ENCODE measurements around the gene SLC5A10. TPM values are rescaled to one million over a fixed set of nuclear protein-coding genes. Genes with fewer than 3 reads are reported as not detected.

The SLC5A10 gene
- total and polyA plus RNA-seq, 2 experiments from 2014 or later: 0.10 TPM; not detected in 1

- peaks cover 15% of the 10 kb centered on the region; the same call in 2 of the 3 replicates for H3K9me3 Mint-ChIP-seq
- H3K36me3 ChIP-seq (ENCODE audit: insufficient read depth): peaks cover 6% of the 10 kb centered on the region; the same call in 1 of the 2 replicates
- peaks cover 20% of the 10 kb centered on the region for H3K4me1 Mint-ChIP-seq
- no peaks in the 10 kb centered on the region for H3K9me2 ChIP-seq (ENCODE audit: insufficient read depth)
- no peak for TF ChIP-seq POLR2AphosphoS5 (IDR thresholded peaks at IDR 0.05; ENCODE audit: low read depth)
- no peak for TF ChIP-seq JUNB (IDR thresholded peaks at IDR 0.05; ENCODE audit: unreplicated experiment)
- no peak for TF ChIP-seq EZH2phosphoT487 (IDR thresholded peaks at IDR 0.05; ENCODE audit: unreplicated experiment)
- TF ChIP-seq ZNF462 (CRISPR knock-in tag; IDR thresholded peaks at IDR 0.05): no peak
- no peak for TF ChIP-seq CTCF (conservative IDR thresholded peaks at IDR 0.05; ENCODE audit: low read depth in 2 of 2)
- TF ChIP-seq ZNF114 (CRISPR knock-in tag; IDR thresholded peaks at IDR 0.05): no peak
- no peak for TF ChIP-seq STAT1 (IDR thresholded peaks at IDR 0.05; ENCODE audit: unreplicated experiment)
- no peak for TF ChIP-seq EZH2 (IDR thresholded peaks at IDR 0.05; ENCODE audit: low read depth, unreplicated experiment)
- no peak for TF ChIP-seq REST (IDR thresholded peaks at IDR 0.05; ENCODE audit: unreplicated experiment)
- no peak for TF ChIP-seq NANOG (IDR thresholded peaks at IDR 0.05; ENCODE audit: borderline replicate concordance)
- TF ChIP-seq ZNF331 (CRISPR knock-in tag; IDR thresholded peaks at IDR 0.05; ENCODE audit: low read depth): no peak
- TF ChIP-seq ETS1 (IDR thresholded peaks at IDR 0.05): no peak
- no peak for TF ChIP-seq CREB1 (CRISPR knock-in tag; IDR thresholded peaks at IDR 0.05; ENCODE audit: low read depth)
- no peaks in the 10 kb centered on the region for H3K27me3 ChIP-seq (ENCODE audit: insufficient read depth)
- H3K79me2 ChIP-seq (replicated peaks; ENCODE audit: insufficient read depth): peaks cover 83% of the 10 kb centered on the region
- H3K4me3 ChIP-seq: no peak overlapping the region
- peaks cover 45% of the 10 kb centered on the region for H4K20me1 ChIP-seq (replicated peaks; ENCODE audit: insufficient read depth)
- DNase-seq (ENCODE audit: low spot score) (no peak), ATAC-seq (no peak)
- H3K4me2 ChIP-seq: no peak overlapping the region
- H3K4me3 Mint-ChIP-seq: no peak overlapping the region
- peaks cover 4% of the 10 kb centered on the region for H3K27me3 Mint-ChIP-seq (ENCODE audit: insufficient read depth, low read depth, poor library complexity)
- H2AFZ ChIP-seq: no peak overlapping the region
- peaks cover 42% of the 10 kb centered on the region for H3K36me3 Mint-ChIP-seq (ENCODE audit: low read depth)
- H3K4me1 ChIP-seq (ENCODE audit: insufficient read depth): peaks cover 2% of the 10 kb centered on the region; the same call in 1 of the 2 replicates
- H3K27ac ChIP-seq (ENCODE audit: low read depth): no peak overlapping the region
- H3F3A ChIP-seq (replicated peaks; ENCODE audit: low read depth): no peaks in the 10 kb centered on the region
- H3K27ac Mint-ChIP-seq: no peak overlapping the region
These were observed 45.8 kb downstream of the SLC5A10 start for GRCh38 chr17:18997650-18998196.

All from GM23338 (cell line).